ENCODE data around the gene SLC6A3. TPM values are rescaled to one million over a fixed set of nuclear protein-coding genes. Genes with fewer than 3 reads are reported as not detected.
A peak's percentile ranks its signal among the peaks of the same experiment; 100 is the strongest.

SLC6A3 gene
- total RNA-seq, 1 experiment from 2014 or later, result 0.05 TPM

DNA sequence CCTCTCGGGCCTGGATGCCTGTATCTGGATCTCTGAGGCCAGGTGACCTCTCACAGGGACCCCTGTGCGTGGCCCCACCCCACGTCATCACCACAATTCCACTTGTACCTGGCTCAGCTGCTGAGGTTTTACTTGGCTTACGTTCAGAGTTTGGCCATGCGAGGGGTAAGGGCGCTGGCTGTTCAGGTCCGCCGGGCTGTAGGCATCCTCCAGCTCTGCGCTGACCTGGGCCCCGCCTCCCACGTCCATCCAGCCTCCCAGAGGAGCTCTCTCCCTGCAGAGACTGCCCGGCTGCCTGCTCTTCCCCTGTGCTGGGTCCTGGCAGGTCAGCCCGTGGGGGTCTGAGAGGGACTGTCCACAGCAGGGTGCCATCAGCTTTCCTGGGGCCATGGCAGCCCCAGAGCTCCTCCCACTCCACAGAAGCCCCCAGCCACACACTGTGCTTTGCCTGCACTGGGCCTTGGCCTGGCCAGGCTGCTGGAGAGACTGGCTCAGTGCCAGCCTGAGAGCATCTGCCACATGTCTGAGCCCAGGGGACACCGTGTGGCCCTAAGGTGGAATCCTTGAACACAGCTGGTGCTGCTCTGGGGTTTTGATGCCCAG, 43.6 kb downstream of the SLC6A3 start:
- intact Hi-C loops (cut with micrococcal nuclease; ENCODE audit: unreplicated experiment), result no loop called here
- DNase-seq (ENCODE audit: low read depth, low spot score) (no peak), ATAC-seq (0 out of 2 replicates have a peak, but pooled peaks have one; percentile 23)
- no peak overlapping the region for H3K4me3 ChIP-seq (ENCODE audit: low read depth in 2 of 2, low read length in 2 of 2)
- BruUV-seq (replicated peaks), result no TSS peak
- in situ Hi-C loops (cut with HindIII; ENCODE audit: low pct_unique_long_range_greater_than_20kb, low sequenced_read_pairs), result no loop called here
- peaks cover 17% of the 10 kb centered on the region for H3K27me3 ChIP-seq (ENCODE audit: control insufficient read depth, insufficient read depth, low read length)
- ChIA-PET POLR2A (no interaction called here), CTCF (no interaction called here)
- no peaks in the 10 kb centered on the region; the same call in 1 of the 2 replicates for H3K9me3 ChIP-seq (ENCODE audit: control insufficient read depth, insufficient read depth, low read depth, low read length)
- no peak overlapping the region for H3K27ac ChIP-seq (ENCODE audit: low read length)
- TF ChIP-seq REST (IDR thresholded peaks at IDR 0.05; ENCODE audit: insufficient read depth in 1 of 2, low read depth in 2 of 2, low read length in 1 of 2), result no peak
- no peak for TF ChIP-seq SIN3A (IDR thresholded peaks at IDR 0.05; ENCODE audit: borderline replicate concordance, insufficient read depth, low read depth, low read length)
- no peak for TF ChIP-seq TCF7L2 (IDR thresholded peaks at IDR 0.05; ENCODE audit: low read depth, low read length)
- H3K36me3 ChIP-seq (ENCODE audit: control insufficient read depth, insufficient read depth, low read length), result no peaks in the 10 kb centered on the region
- no peaks in the 10 kb centered on the region for H3K4me1 ChIP-seq (ENCODE audit: control insufficient read depth, insufficient read depth, low read length)

DNA sequence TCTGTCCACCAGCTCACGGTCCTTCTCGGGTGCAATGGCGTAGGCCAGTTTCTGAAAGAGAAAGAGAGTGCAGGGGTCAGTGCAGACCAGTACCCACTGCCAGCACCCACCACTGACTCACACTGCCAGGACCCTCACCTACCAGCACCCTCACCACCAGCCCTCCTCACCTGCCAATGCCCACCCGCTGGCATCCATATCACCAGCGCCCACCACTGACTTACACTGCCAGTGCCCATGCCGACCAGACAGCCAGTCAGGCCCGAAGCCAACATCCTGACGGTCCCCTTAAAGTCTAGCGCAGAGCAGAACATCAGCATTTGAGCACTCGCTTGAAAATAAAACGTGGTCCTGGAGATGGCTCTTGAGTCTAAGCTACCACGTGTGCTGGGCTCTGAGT, 44.3 kb downstream of the SLC6A3 start:
- TF ChIP-seq TCF7L2 (IDR thresholded peaks at IDR 0.05; ENCODE audit: low read depth, low read length), result no peak
- TF ChIP-seq SIN3A (IDR thresholded peaks at IDR 0.05; ENCODE audit: borderline replicate concordance, insufficient read depth, low read depth, low read length), result no peak
- TF ChIP-seq POLR2AphosphoS5 (IDR thresholded peaks at IDR 0.05; ENCODE audit: low read depth, low read length), result no peak
- no peak for TF ChIP-seq REST (IDR thresholded peaks at IDR 0.05; ENCODE audit: insufficient read depth in 1 of 2, low read depth in 2 of 2, low read length in 1 of 2)
- TF ChIP-seq, protein P1, sequence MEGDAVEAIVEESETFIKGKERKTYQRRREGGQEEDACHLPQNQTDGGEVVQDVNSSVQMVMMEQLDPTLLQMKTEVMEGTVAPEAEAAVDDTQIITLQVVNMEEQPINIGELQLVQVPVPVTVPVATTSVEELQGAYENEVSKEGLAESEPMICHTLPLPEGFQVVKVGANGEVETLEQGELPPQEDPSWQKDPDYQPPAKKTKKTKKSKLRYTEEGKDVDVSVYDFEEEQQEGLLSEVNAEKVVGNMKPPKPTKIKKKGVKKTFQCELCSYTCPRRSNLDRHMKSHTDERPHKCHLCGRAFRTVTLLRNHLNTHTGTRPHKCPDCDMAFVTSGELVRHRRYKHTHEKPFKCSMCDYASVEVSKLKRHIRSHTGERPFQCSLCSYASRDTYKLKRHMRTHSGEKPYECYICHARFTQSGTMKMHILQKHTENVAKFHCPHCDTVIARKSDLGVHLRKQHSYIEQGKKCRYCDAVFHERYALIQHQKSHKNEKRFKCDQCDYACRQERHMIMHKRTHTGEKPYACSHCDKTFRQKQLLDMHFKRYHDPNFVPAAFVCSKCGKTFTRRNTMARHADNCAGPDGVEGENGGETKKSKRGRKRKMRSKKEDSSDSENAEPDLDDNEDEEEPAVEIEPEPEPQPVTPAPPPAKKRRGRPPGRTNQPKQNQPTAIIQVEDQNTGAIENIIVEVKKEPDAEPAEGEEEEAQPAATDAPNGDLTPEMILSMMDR (IDR thresholded peaks at IDR 0.05), result no peak
- POLR2A ChIA-PET, result no interaction called here
- Histone ChIP-seq H3K4me3 (ENCODE audit: low read depth in 2 of 2, low read length in 2 of 2) (no peak overlapping the region), H3K27me3 (ENCODE audit: control insufficient read depth, insufficient read depth, low read length) (peaks cover 20% of the 10 kb centered on the region), H3K9me3 (ENCODE audit: control insufficient read depth, insufficient read depth, low read depth, low read length) (no peaks in the 10 kb centered on the region; the same call in 1 of the 2 replicates), H3K4me1 (ENCODE audit: control insufficient read depth, insufficient read depth, low read length) (peaks cover 6% of the 10 kb centered on the region; the same call in 1 of the 2 replicates), H3K27ac (ENCODE audit: low read length) (no peak overlapping the region), H3K36me3 (ENCODE audit: control insufficient read depth, insufficient read depth, low read length) (no peaks in the 10 kb centered on the region)
- BruUV-seq (replicated peaks), result no TSS peak
- in situ Hi-C loops (cut with HindIII; ENCODE audit: low pct_unique_long_range_greater_than_20kb, low sequenced_read_pairs), result no loop called here
- intact Hi-C loops (cut with micrococcal nuclease; ENCODE audit: unreplicated experiment), result no loop called here
- CTCF ChIA-PET, result no interaction called here
- no peak for ATAC-seq
- no peak for DNase-seq (ENCODE audit: low read depth, low spot score)

Data from Panc1 (cell line).